CD14-positive monocyte (primary cell): ENCODE data around the gene DRD1. TPM values are rescaled to one million over a fixed set of nuclear protein-coding genes. Genes with fewer than 3 reads are reported as not detected.

ENCODE experiments used
- DNase-seq, 3 donors: peaks; one replicate each; pipeline ENCODE4 v3.0.0-alpha.2; 2011 to 2022
- H2AFZ ChIP-seq: 2 replicates; pipeline ENCODE4 v1.6.0; 2012; ENCODE audit warnings: mild to moderate bottlenecking, low read depth, low read length, inconsistent platforms; ENCODE audit not compliant: insufficient read depth, poor library complexity, severe bottlenecking
- H3K27ac ChIP-seq, 2 donors: 1 replicate in 1 of 2; 2 replicates in 1 of 2; pipeline ENCODE4 v1.5.1; 2012 to 2013; ENCODE audit warnings: low read length in 2 of 2, control low read depth in 1 of 2, inconsistent platforms in 1 of 2, low read depth in 1 of 2, mild to moderate bottlenecking in 1 of 2
- H3K27me3 ChIP-seq, 2 donors: one replicate each; pipeline versions ENCODE4 v1.6.0 to v1.6.1; 2011 to 2013; ENCODE audit warnings: low read length in 2 of 2; ENCODE audit not compliant: control insufficient read depth in 2 of 2, insufficient read depth in 2 of 2
- H3K36me3 ChIP-seq, 2 donors: replicated peaks in 1 of 2; 1 replicate in 1 of 2; 2 replicates in 1 of 2; pipeline versions ENCODE4 v1.5.1 to v1.6.1; 2012 to 2013; ENCODE audit warnings: low read length in 2 of 2, control low read depth in 1 of 2, inconsistent platforms in 1 of 2, mild to moderate bottlenecking in 1 of 2; ENCODE audit not compliant: insufficient read depth in 2 of 2, control insufficient read depth in 1 of 2
- H3K4me1 ChIP-seq, 2 donors: 1 replicate in 1 of 2; 2 replicates in 1 of 2; pipeline versions ENCODE4 v1.5.1 to v1.6.1; 2012 to 2013; ENCODE audit warnings: low read length in 2 of 2, control low read depth in 1 of 2, inconsistent platforms in 1 of 2, mild to moderate bottlenecking in 1 of 2, moderate library complexity in 1 of 2; ENCODE audit not compliant: insufficient read depth in 2 of 2, control insufficient read depth in 1 of 2
- H3K4me2 ChIP-seq: replicated peaks from 2 replicates; pipeline ENCODE3; 2012; ENCODE audit warnings: low read length, moderate library complexity, mild to moderate bottlenecking; ENCODE audit not compliant: poor library complexity, severe bottlenecking; ENCODE audit errors: extremely low read depth
- H3K4me3 ChIP-seq, 3 experiments: fragments of 200-600 bp in 1 of 3; sonication (generic) in 1 of 3; replicated peaks in 1 of 3; 1 replicate in 2 of 3; 2 replicates in 1 of 3; pipeline ENCODE4 v1.5.1; 2011 to 2013; ENCODE audit warnings: low read length in 3 of 3, mild to moderate bottlenecking in 3 of 3, control low read depth in 2 of 3, low read depth in 2 of 3, inconsistent platforms in 1 of 3, moderate library complexity in 1 of 3
- H3K79me2 ChIP-seq: 2 replicates; pipeline ENCODE4 v1.6.0; 2012; ENCODE audit warnings: mild to moderate bottlenecking, control low read depth, inconsistent platforms, low read length, moderate library complexity; ENCODE audit not compliant: insufficient read depth
- H3K9ac ChIP-seq: 2 replicates; pipeline ENCODE4 v1.6.0; 2017; ENCODE audit warnings: low read length, mild to moderate bottlenecking; ENCODE audit not compliant: insufficient read depth, poor library complexity, severe bottlenecking
- H3K9me3 ChIP-seq, 2 donors: replicated peaks in 1 of 2; 1 replicate in 1 of 2; 2 replicates in 1 of 2; pipeline versions ENCODE4 v1.5.1 to v1.6.1; 2012 to 2013; ENCODE audit warnings: low read length in 2 of 2, control low read depth in 1 of 2; ENCODE audit not compliant: control insufficient read depth in 1 of 2, insufficient read depth in 1 of 2
- H4K20me1 ChIP-seq: 2 replicates; pipeline ENCODE4 v1.6.0; 2012; ENCODE audit warnings: mild to moderate bottlenecking, low read length, control low read depth, moderate library complexity; ENCODE audit not compliant: insufficient read depth
- H3K27ac Mint-ChIP-seq, 7 donors: one replicate each; pipeline ENCODE4 v1.8.0; 2020; ENCODE audit warnings: mild to moderate bottlenecking in 7 of 7, mixed read lengths in 7 of 7, moderate library complexity in 6 of 7, inconsistent platforms in 2 of 7
- H3K27me3 Mint-ChIP-seq, 3 donors: one replicate each; pipeline ENCODE4 v1.8.0; 2021 to 2022; ENCODE audit warnings: low read depth in 3 of 3, mild to moderate bottlenecking in 3 of 3, mixed read lengths in 3 of 3, moderate library complexity in 3 of 3, inconsistent platforms in 1 of 3
- H3K36me3 Mint-ChIP-seq, 2 donors: one replicate each; pipeline ENCODE4 v1.8.0; 2020; ENCODE audit warnings: mixed read lengths in 2 of 2, inconsistent platforms in 1 of 2, mild to moderate bottlenecking in 1 of 2
- H3K4me1 Mint-ChIP-seq: one replicate; pipeline ENCODE4 v1.8.0; 2020; ENCODE audit warnings: mild to moderate bottlenecking, mixed read lengths
- H3K4me3 Mint-ChIP-seq, 2 donors: one replicate each; pipeline ENCODE4 v1.8.0; 2020; ENCODE audit warnings: mild to moderate bottlenecking in 2 of 2, mixed read lengths in 2 of 2, moderate library complexity in 1 of 2
- H3K9me3 Mint-ChIP-seq, 7 donors: one replicate each; pipeline ENCODE4 v1.8.0; 2020 to 2022; ENCODE audit warnings: mixed read lengths in 7 of 7, mild to moderate bottlenecking in 6 of 7, moderate library complexity in 6 of 7, inconsistent platforms in 2 of 7
- WGBS: methylation state at CpG from one replicate; pipeline ENCODE4 v1.1.5; 2013; ENCODE audit warnings: missing lambda C conversion rate; ENCODE audit not compliant: insufficient coverage; 5-methylcytosine and 5-hydroxymethylcytosine counted together
- intact Hi-C, 2 donors: fragments of 100-400 bp; cut with micrococcal nuclease; formaldehyde crosslinking; loops; one replicate each; pipeline versions ENCODE4 v1.15.0 to v1.15.1; 2023
- polyA plus RNA-seq, 3 donors: library from polyadenylated mRNA; depleted of rRNA in 1 of 3; unstranded in 2 of 3; stranded (reverse) in 1 of 3; fragments of 300-500 nt in 2 of 3; fragments of >200 nt in 1 of 3; fragmentation: Illumina TruSeq in 2 of 3; gene quantifications; 1 replicate in 2 of 3; 2 replicates in 1 of 3; pipeline ENCODE4 v1.2.3, GENCODE V29; 2012 to 2021
- TF ChIP-seq, protein P1 (sequence below): fragments of 200-600 bp; IDR thresholded peaks from one replicate; pipeline ENCODE4 v1.8.0; 2022; ENCODE audit warnings: antibody characterized with exemption, mild to moderate bottlenecking

The DRD1 gene
- polyA plus RNA-seq, 3 donors: not detected

DNA sequence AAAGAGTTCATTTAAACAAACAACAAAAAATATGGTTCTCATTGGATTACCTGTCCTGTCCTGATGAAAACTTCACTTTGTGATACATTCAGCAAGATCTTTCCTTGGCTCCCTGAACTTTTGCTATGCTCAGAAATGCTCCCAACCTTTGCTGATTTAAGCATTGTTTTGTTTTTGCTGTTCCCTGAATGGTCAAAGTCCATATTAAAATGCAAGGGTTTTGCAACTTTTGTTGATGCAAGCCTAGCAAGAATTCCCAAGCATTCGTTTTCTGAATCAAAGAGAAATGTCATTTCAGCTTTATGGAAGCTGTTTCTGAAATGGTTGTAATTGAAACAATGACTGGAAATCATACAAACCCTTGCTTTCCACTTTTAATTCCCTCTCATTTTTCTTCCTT, 31.3 kb upstream of the DRD1 start:
- no peak overlapping the region for H3K4me3 ChIP-seq
- no peak overlapping the region for H3K4me3 Mint-ChIP-seq

DNA sequence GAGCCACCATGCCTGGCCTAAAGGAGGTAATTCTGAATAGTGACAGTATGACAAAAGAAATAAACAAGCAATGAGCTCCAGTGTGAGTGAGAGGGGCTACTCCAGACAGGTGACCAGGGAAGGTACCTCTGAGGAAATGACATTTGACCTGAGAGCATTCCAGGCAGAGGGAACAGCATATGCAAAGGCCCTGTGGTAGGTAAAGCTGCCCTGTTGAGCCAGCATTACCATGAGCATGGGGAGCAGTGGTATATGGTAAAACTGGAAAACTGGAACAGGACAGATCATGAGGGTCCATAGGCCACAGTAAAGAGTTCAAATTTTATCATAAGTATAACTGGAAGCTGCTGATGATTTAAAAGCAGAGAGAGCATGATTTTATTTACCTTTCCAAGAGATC, 28.4 kb upstream of the DRD1 start:
- H3K27ac ChIP-seq: no peak overlapping the region
- Mint-ChIP-seq H3K27me3 (peaks cover 16 to 40% (median 36%) of the 10 kb centered on the region in 3 donors), H3K27ac (no peak overlapping the region), H3K4me3 (no peak overlapping the region), H3K4me1 (peaks cover 2% of the 10 kb centered on the region), H3K9me3 (peaks cover 0 to 3% (median 0%) of the 10 kb centered on the region in 7 donors), H3K36me3 (no peaks in the 10 kb centered on the region)
- TF ChIP-seq, protein P1, sequence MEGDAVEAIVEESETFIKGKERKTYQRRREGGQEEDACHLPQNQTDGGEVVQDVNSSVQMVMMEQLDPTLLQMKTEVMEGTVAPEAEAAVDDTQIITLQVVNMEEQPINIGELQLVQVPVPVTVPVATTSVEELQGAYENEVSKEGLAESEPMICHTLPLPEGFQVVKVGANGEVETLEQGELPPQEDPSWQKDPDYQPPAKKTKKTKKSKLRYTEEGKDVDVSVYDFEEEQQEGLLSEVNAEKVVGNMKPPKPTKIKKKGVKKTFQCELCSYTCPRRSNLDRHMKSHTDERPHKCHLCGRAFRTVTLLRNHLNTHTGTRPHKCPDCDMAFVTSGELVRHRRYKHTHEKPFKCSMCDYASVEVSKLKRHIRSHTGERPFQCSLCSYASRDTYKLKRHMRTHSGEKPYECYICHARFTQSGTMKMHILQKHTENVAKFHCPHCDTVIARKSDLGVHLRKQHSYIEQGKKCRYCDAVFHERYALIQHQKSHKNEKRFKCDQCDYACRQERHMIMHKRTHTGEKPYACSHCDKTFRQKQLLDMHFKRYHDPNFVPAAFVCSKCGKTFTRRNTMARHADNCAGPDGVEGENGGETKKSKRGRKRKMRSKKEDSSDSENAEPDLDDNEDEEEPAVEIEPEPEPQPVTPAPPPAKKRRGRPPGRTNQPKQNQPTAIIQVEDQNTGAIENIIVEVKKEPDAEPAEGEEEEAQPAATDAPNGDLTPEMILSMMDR: no peak
- no peaks in the 10 kb centered on the region for H3K9me3 ChIP-seq
- H4K20me1 ChIP-seq: no peaks in the 10 kb centered on the region
- no peaks in the 10 kb centered on the region for H3K36me3 ChIP-seq
- no peaks in the 10 kb centered on the region for H3K4me1 ChIP-seq
- H3K79me2 ChIP-seq: no peaks in the 10 kb centered on the region
- H3K4me2 ChIP-seq: no peak overlapping the region
- H3K4me3 ChIP-seq: no peak overlapping the region
- DNase-seq: no peak
- H2AFZ ChIP-seq: no peak overlapping the region
- intact Hi-C loops: no loop called here
- H3K27me3 ChIP-seq: peaks cover 12 to 14% of the 10 kb centered on the region in 2 donors
- no peak overlapping the region for H3K9ac ChIP-seq

More for the DNA sequence above, 31.3 kb upstream of the DRD1 start:
- Mint-ChIP-seq H3K27ac (no peak overlapping the region), H3K9me3 (peaks cover 0 to 3% (median 0%) of the 10 kb centered on the region in 7 donors), H3K4me1 (peaks cover 18% of the 10 kb centered on the region), H3K36me3 (no peaks in the 10 kb centered on the region), H3K27me3 (peaks cover 15 to 42% (median 34%) of the 10 kb centered on the region in 3 donors)
- Histone ChIP-seq H2AFZ (no peak overlapping the region), H3K36me3 (no peaks in the 10 kb centered on the region), H3K27me3 (peaks cover 16 to 18% of the 10 kb centered on the region in 2 donors), H3K9ac (no peak overlapping the region), H3K4me1 (peaks cover 10 to 14% of the 10 kb centered on the region in 2 donors), H3K79me2 (peaks cover 15% of the 10 kb centered on the region), H3K27ac (no peak overlapping the region), H4K20me1 (no peaks in the 10 kb centered on the region), H3K4me2 (no peak overlapping the region), H3K9me3 (no peaks in the 10 kb centered on the region)
- no CpG with 5 or more reads among the region's 1 CpG for WGBS
- intact Hi-C loops: no loop called here
- TF ChIP-seq, protein P1: no peak
- DNase-seq: no peak
